ENCODE data around the gene WNT7B.
"Not testable (repeated sequence)": the region's sequence is repeated elsewhere in the genome, so short reads cannot be mapped to it uniquely, and the experiment has no call there.

Gene WNT7B

GRCh38 chr22:46008291-46008690, 31.3 kb upstream of the WNT7B start:
- no peak for DNase-seq (ENCODE audit: low read depth)

- no peak for DNase-seq (ENCODE audit: low read depth)
Observed at GRCh38 chr22:46007848-46008261, 30.9 kb upstream of the WNT7B start.

- no peak for DNase-seq (ENCODE audit: low read depth)
Observed at GRCh38 chr22:46007003-46007847, 30.3 kb upstream of the WNT7B start.

- peak; percentile 88 for DNase-seq (ENCODE audit: low read depth)
Observed at GRCh38 chr22:46006379-46007002, 29.5 kb upstream of the WNT7B start.

- DNase-seq (ENCODE audit: low read depth): not testable (repeated sequence)
Observed at GRCh38 chr22:46005116-46005705, 28.2 kb upstream of the WNT7B start.

- no peak for DNase-seq (ENCODE audit: low read depth)
Observed at GRCh38 chr22:46004105-46004866, 27.3 kb upstream of the WNT7B start.

GRCh38 chr22:46003271-46004091, 26.5 kb upstream of the WNT7B start:
- DNase-seq (ENCODE audit: low read depth): no peak

- no peak for DNase-seq (ENCODE audit: low read depth)
Observed at GRCh38 chr22:46002757-46003270, 25.9 kb upstream of the WNT7B start.

- no peak for DNase-seq (ENCODE audit: low read depth)
Observed at GRCh38 chr22:46001426-46002106, 24.6 kb upstream of the WNT7B start.

GRCh38 chr22:46001046-46001425, 24.1 kb upstream of the WNT7B start:
- DNase-seq (ENCODE audit: low read depth): no peak

GRCh38 chr22:46000081-46001027, 23.4 kb upstream of the WNT7B start:
- DNase-seq (ENCODE audit: low read depth): no peak

GRCh38 chr22:45999379-45999971, 22.5 kb upstream of the WNT7B start:
- no peak for DNase-seq (ENCODE audit: low read depth)

GRCh38 chr22:45998638-45999378, 21.8 kb upstream of the WNT7B start:
- DNase-seq (ENCODE audit: low read depth): no peak

GRCh38 chr22:45997777-45998637, 21.0 kb upstream of the WNT7B start:
- no peak for DNase-seq (ENCODE audit: low read depth)

GRCh38 chr22:45997077-45997776, 20.3 kb upstream of the WNT7B start:
- DNase-seq (ENCODE audit: low read depth): no peak

GRCh38 chr22:45996241-45997076, 19.5 kb upstream of the WNT7B start:
- DNase-seq (ENCODE audit: low read depth): no peak

Data from stimulated activated CD8-positive, alpha-beta memory T cell treated with anti-CD3 and anti-CD28 coated beads, Interleukin-15, amount 100 ng/mL, for 24 hours (primary cell).